ENCODE measurements around the gene INAFM2. TPM values are rescaled to one million over a fixed set of nuclear protein-coding genes. Genes with fewer than 3 reads are reported as not detected.

Gene INAFM2
- total RNA-seq, 4 donors from 2014 or later = 39.0 to 41.3 (median 40.7) TPM

- Histone ChIP-seq H3K4me1 (peaks cover 31 to 36% (median 34%) of the 10 kb centered on the region in 4 donors), H3K9me3 (no peaks in the 10 kb centered on the region), H3K4me3 (no peak overlapping the region), H3K36me3 (no peaks in the 10 kb centered on the region), H3K27me3 (peaks cover 17 to 35% (median 22%) of the 10 kb centered on the region in 4 donors), H3K27ac (replicated peaks in 1 of 4) (no peak overlapping the region)
- intact Hi-C loops (cut with DNase I) = no loop called here
- WGBS = no CpG with 5 or more reads among the region's 7 CpGs
- no peak for TF ChIP-seq POLR2AphosphoS5 (IDR thresholded peaks at IDR 0.05)
- TF ChIP-seq, protein P1, sequence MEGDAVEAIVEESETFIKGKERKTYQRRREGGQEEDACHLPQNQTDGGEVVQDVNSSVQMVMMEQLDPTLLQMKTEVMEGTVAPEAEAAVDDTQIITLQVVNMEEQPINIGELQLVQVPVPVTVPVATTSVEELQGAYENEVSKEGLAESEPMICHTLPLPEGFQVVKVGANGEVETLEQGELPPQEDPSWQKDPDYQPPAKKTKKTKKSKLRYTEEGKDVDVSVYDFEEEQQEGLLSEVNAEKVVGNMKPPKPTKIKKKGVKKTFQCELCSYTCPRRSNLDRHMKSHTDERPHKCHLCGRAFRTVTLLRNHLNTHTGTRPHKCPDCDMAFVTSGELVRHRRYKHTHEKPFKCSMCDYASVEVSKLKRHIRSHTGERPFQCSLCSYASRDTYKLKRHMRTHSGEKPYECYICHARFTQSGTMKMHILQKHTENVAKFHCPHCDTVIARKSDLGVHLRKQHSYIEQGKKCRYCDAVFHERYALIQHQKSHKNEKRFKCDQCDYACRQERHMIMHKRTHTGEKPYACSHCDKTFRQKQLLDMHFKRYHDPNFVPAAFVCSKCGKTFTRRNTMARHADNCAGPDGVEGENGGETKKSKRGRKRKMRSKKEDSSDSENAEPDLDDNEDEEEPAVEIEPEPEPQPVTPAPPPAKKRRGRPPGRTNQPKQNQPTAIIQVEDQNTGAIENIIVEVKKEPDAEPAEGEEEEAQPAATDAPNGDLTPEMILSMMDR (IDR thresholded peaks at IDR 0.05) = no peak
- TF ChIP-seq EP300 (IDR thresholded peaks at IDR 0.05) = no peak
- no peak for TF ChIP-seq POLR2A (IDR thresholded peaks at IDR 0.05; ENCODE audit: low read depth)
- no peak for DNase-seq (ENCODE audit: extremely low spot score)
Observed at GRCh38 chr15:40286794-40287193, 36.7 kb upstream of the INAFM2 start.

- intact Hi-C loops (cut with DNase I) = no loop called here
- Histone ChIP-seq H3K4me3 (no peak overlapping the region), H3K27ac (replicated peaks in 1 of 4) (no peak overlapping the region), H3K4me1 (peaks cover 24 to 30% (median 28%) of the 10 kb centered on the region in 4 donors), H3K36me3 (no peaks in the 10 kb centered on the region), H3K9me3 (no peaks in the 10 kb centered on the region), H3K27me3 (peaks cover 11 to 28% (median 15%) of the 10 kb centered on the region in 4 donors)
- TF ChIP-seq EP300 (IDR thresholded peaks at IDR 0.05) = no peak
- TF ChIP-seq POLR2AphosphoS5 (IDR thresholded peaks at IDR 0.05) = no peak
- TF ChIP-seq, protein P1 (IDR thresholded peaks at IDR 0.05) = no peak
- DNase-seq (ENCODE audit: extremely low spot score) = no peak
- 92% methylated on average over 3 of the region's 3 CpGs for WGBS
Observed at GRCh38 chr15:40287505-40287904, 36.0 kb upstream of the INAFM2 start.

DNA sequence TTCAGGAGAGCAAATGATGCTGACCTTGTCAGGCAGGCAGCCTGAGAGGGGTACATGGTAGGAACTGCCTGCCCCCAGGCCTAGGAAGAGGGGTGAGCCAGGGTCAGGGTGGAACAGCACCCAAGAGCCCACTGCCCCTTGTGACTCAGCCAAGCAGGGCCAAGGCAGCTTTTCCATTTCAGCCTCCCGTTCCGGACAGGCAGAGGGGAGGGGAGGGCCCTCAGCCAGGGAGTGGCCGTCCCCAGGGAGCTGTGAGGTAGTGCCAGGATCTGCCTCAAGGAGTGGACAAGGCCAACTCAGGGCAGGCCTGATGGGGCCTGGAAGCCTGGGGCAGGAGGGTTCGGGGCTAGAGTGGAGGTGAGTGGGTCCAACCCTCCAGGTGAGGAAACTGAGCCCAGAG is 35.5 kb upstream of the INAFM2 start:
- no peak overlapping the region for H3K4me3 ChIP-seq
- H3K27me3 ChIP-seq = peaks cover 6 to 24% (median 11%) of the 10 kb centered on the region in 4 donors
- DNase-seq (ENCODE audit: extremely low spot score) = no peak
- no peak overlapping the region for H3K27ac ChIP-seq (replicated peaks in 1 of 4)
- TF ChIP-seq, protein P1 (IDR thresholded peaks at IDR 0.05) = no peak
- no peak for TF ChIP-seq POLR2A (IDR thresholded peaks at IDR 0.05; ENCODE audit: low read depth)
- no peak for TF ChIP-seq EP300 (IDR thresholded peaks at IDR 0.05)
- TF ChIP-seq POLR2AphosphoS5 (IDR thresholded peaks at IDR 0.05) = no peak
- WGBS = 87% methylated on average over 4 of the region's 4 CpGs
- H3K36me3 ChIP-seq = no peaks in the 10 kb centered on the region
- H3K4me1 ChIP-seq = peaks cover 19 to 26% (median 23%) of the 10 kb centered on the region in 4 donors
- intact Hi-C loops (cut with DNase I) = no loop called here
- H3K9me3 ChIP-seq = no peaks in the 10 kb centered on the region

DNA sequence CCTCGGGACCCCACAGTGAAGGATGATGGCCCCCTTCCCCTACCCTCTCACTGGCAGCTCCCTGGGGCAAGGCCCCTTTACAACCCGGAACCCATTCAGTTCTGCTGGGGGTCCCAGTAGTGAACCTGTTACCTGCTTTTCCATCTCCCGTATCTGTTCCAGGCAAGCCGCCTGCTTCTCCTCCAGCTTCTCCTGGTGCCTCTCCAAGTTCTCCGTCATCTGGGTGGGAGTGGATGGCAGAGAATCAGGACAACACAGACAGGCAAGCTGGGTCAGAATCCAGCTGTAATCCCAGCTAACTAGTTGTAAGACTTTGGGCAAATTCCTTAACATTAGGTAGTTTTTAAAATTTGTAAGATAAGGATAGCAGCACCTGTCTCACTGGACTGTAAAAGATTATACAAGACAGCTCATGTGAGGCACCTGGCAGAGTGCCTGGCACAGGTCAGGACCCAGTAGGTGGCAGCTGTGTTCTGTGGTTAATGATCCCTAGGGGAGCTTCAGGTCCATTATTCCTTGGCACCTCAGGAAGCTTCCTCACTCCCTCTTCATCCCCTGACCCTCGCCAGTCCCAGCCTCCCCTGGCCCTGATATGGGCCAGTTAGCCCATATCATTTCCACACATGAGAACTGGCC is 34.2 kb upstream of the INAFM2 start:
- peaks cover 14 to 21% (median 16%) of the 10 kb centered on the region in 4 donors for H3K4me1 ChIP-seq
- H3K9me3 ChIP-seq = no peaks in the 10 kb centered on the region
- intact Hi-C loops (cut with DNase I) = no loop called here
- no peak for TF ChIP-seq EP300 (IDR thresholded peaks at IDR 0.05)
- TF ChIP-seq POLR2AphosphoS5 (IDR thresholded peaks at IDR 0.05) = no peak
- TF ChIP-seq, protein P1 (IDR thresholded peaks at IDR 0.05) = no peak
- TF ChIP-seq POLR2A (IDR thresholded peaks at IDR 0.05; ENCODE audit: low read depth) = no peak
- no peak for DNase-seq (ENCODE audit: extremely low spot score)
- no peak overlapping the region for H3K4me3 ChIP-seq
- WGBS = 95% methylated on average over 6 of the region's 6 CpGs
- no peak overlapping the region for H3K27ac ChIP-seq (replicated peaks in 1 of 4)
- peaks cover 0 to 11% (median 0%) of the 10 kb centered on the region in 4 donors for H3K27me3 ChIP-seq
- no peaks in the 10 kb centered on the region for H3K36me3 ChIP-seq

DNA sequence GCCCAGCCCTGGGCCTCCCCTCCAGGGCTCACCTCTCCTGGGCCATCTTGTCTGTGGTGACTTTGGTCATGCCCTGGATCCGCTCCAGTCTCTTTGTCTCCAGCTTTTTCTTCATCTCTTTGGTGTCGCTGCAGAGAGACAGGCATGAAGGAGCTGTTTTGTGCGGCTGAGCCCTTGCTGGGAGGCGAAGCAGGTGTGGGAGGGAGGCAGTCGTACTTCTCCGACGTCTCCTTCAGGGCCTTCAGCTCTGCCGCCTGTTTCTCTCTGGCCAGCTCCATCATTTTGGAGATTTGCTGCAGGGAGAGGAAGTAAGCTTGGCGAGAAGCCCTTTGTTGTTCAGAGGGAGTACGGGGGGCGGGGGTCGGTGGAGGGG is 33.0 kb upstream of the INAFM2 start:
- no peaks in the 10 kb centered on the region for H3K36me3 ChIP-seq
- H3K4me3 ChIP-seq = peak overlapping the region in 3 of 4 donors; percentile 44 to 57 (median 49)
- no peak for TF ChIP-seq EP300 (IDR thresholded peaks at IDR 0.05)
- TF ChIP-seq POLR2A (IDR thresholded peaks at IDR 0.05; ENCODE audit: low read depth) = no peak
- TF ChIP-seq POLR2AphosphoS5 (IDR thresholded peaks at IDR 0.05) = no peak
- TF ChIP-seq, protein P1 (IDR thresholded peaks at IDR 0.05) = no peak
- peaks cover 0 to 8% (median 0%) of the 10 kb centered on the region in 4 donors for H3K27me3 ChIP-seq
- peaks cover 14 to 22% (median 19%) of the 10 kb centered on the region in 4 donors for H3K4me1 ChIP-seq
- no peak for DNase-seq (ENCODE audit: extremely low spot score)
- 77% methylated on average over 9 of the region's 12 CpGs for WGBS
- no peak overlapping the region for H3K27ac ChIP-seq (replicated peaks in 1 of 4)
- H3K9me3 ChIP-seq = no peaks in the 10 kb centered on the region
- intact Hi-C loops (cut with DNase I) = no loop called here

Data from esophagus muscularis mucosa (tissue), 4 donors.